ENCODE results near the gene IMP4. TPM values are rescaled to one million over a fixed set of nuclear protein-coding genes. Genes with fewer than 3 reads are reported as not detected.

Gene IMP4
- total RNA-seq, 4 donors from 2014 or later = 25.1 to 51.8 (median 43.3) TPM

- intact Hi-C loops (cut with DNase I; ENCODE audit: low total_unique reads) = no loop called here
- Histone ChIP-seq H3K27me3 (no peaks in the 10 kb centered on the region), H3K27ac (no peak overlapping the region), H3K4me3 (no peak overlapping the region), H3K9me3 (no peaks in the 10 kb centered on the region), H3K4me1 (peaks cover 4 to 8% of the 10 kb centered on the region in 2 donors), H3K36me3 (no peaks in the 10 kb centered on the region)
- TF ChIP-seq POLR2A (IDR thresholded peaks at IDR 0.05) = no peak
- no peak for TF ChIP-seq CTCF (IDR thresholded peaks at IDR 0.05)
- DNase-seq = no peak
Measured at GRCh38 chr2:130345091-130345490, 2.4 kb downstream of the IMP4 start.

GRCh38 chr2:130345611-130346010 is 2.9 kb downstream of the IMP4 start:
- intact Hi-C loops (cut with DNase I; ENCODE audit: low total_unique reads) = no loop called here
- DNase-seq = no peak
- no peaks in the 10 kb centered on the region for H3K36me3 ChIP-seq

GRCh38 chr2:130346041-130346740 is 3.5 kb downstream of the IMP4 start:
- no peak for TF ChIP-seq CTCF (IDR thresholded peaks at IDR 0.05)
- TF ChIP-seq POLR2A (IDR thresholded peaks at IDR 0.05) = no peak
- Histone ChIP-seq H3K4me3 (no peak overlapping the region), H3K4me1 (peaks cover 4 to 8% of the 10 kb centered on the region in 2 donors), H3K9me3 (no peaks in the 10 kb centered on the region), H3K36me3 (no peaks in the 10 kb centered on the region), H3K27ac (no peak overlapping the region), H3K27me3 (no peaks in the 10 kb centered on the region)
- intact Hi-C loops (cut with DNase I; ENCODE audit: low total_unique reads) = no loop called here
- no peak for DNase-seq

More at GRCh38 chr2:130345611-130346010, 2.9 kb downstream of the IMP4 start:
- no peak overlapping the region for H3K4me3 ChIP-seq
- H3K27ac ChIP-seq = no peak overlapping the region
- peaks cover 4 to 8% of the 10 kb centered on the region in 2 donors for H3K4me1 ChIP-seq
- TF ChIP-seq CTCF (IDR thresholded peaks at IDR 0.05) = no peak
- TF ChIP-seq POLR2A (IDR thresholded peaks at IDR 0.05) = no peak
- H3K27me3 ChIP-seq = no peaks in the 10 kb centered on the region
- H3K9me3 ChIP-seq = no peaks in the 10 kb centered on the region

- intact Hi-C loops (cut with DNase I; ENCODE audit: low total_unique reads) = no loop called here
Measured at GRCh38 chr2:130346741-130347066, 4.0 kb downstream of the IMP4 start.

More at GRCh38 chr2:130346741-130347066, 4.0 kb downstream of the IMP4 start:
- no peaks in the 10 kb centered on the region for H3K27me3 ChIP-seq
- peaks cover 4 to 8% of the 10 kb centered on the region in 2 donors for H3K4me1 ChIP-seq
- no peak for DNase-seq
- TF ChIP-seq POLR2A (IDR thresholded peaks at IDR 0.05) = no peak
- no peak for TF ChIP-seq CTCF (IDR thresholded peaks at IDR 0.05)
- no peak overlapping the region for H3K27ac ChIP-seq
- no peaks in the 10 kb centered on the region for H3K36me3 ChIP-seq
- no peaks in the 10 kb centered on the region for H3K9me3 ChIP-seq
- H3K4me3 ChIP-seq = no peak overlapping the region

All from uterus (tissue), 4 donors.